Breast epithelium (tissue), 4 donors: ENCODE measurements around the gene KRT78. TPM values are rescaled to one million over a fixed set of nuclear protein-coding genes. Genes with fewer than 3 reads are reported as not detected.

Experiments
- DNase-seq, 2 donors: peaks; one replicate each; pipeline ENCODE4 v3.0.0-alpha.2; 2019; ENCODE audit warnings: low spot score in 2 of 2
- H3K27ac ChIP-seq, 2 donors: fragments of 200-600 bp; sonication (generic) in 1 of 2; one replicate each; pipeline ENCODE4 v1.5.1; 2016 to 2019; ENCODE audit warnings: mild to moderate bottlenecking in 1 of 2
- H3K27me3 ChIP-seq, 2 donors: fragments of 200-600 bp; sonication (generic) in 1 of 2; one replicate each; pipeline versions ENCODE4 v1.5.1 to v1.6.0; 2017 to 2019; ENCODE audit warnings: control low read depth in 1 of 2, mild to moderate bottlenecking in 1 of 2
- H3K36me3 ChIP-seq: fragments of 200-600 bp; one replicate; pipeline ENCODE4 v1.5.1; 2019
- H3K4me1 ChIP-seq, 2 donors: fragments of 200-600 bp; sonication (generic); one replicate each; pipeline ENCODE4 v1.5.1; 2016 to 2019; ENCODE audit warnings: control low read depth in 1 of 2
- H3K4me3 ChIP-seq, 3 donors: fragments of 200-600 bp; sonication (generic); 1 replicate in 2 of 3; 2 replicates in 1 of 3; pipeline ENCODE4 v1.5.1; 2016 to 2019; ENCODE audit warnings: mild to moderate bottlenecking in 3 of 3, moderate library complexity in 2 of 3
- H3K9me3 ChIP-seq, 2 donors: fragments of 200-600 bp; sonication (generic) in 1 of 2; one replicate each; pipeline ENCODE4 v1.5.1; 2016 to 2019; ENCODE audit warnings: control low read depth in 1 of 2
- CTCF ChIP-seq, 3 donors: fragments of 450-650 bp; IDR thresholded peaks; one replicate each; pipeline ENCODE4 v1.5.1; 2016 to 2017; ENCODE audit warnings: antibody characterized with exemption in 3 of 3, mild to moderate bottlenecking in 3 of 3, moderate library complexity in 3 of 3
- POLR2A ChIP-seq: fragments of 450-650 bp; IDR thresholded peaks from one replicate; pipeline ENCODE4 v1.6.1; 2016; ENCODE audit warnings: antibody characterized with exemption, mild to moderate bottlenecking, moderate library complexity
- POLR2AphosphoS5 ChIP-seq, 3 donors: sonication (generic); formaldehyde crosslinking; IDR thresholded peaks; one replicate each; pipeline ENCODE4 v1.6.1; 2017; ENCODE audit warnings: antibody characterized with exemption in 3 of 3
- intact Hi-C: fragments of 100-400 bp; cut with DNase I; formaldehyde crosslinking; loops from one replicate; pipeline ENCODE4 v1.15.1; 2023; ENCODE audit warnings: low total_unique reads
- total RNA-seq, 3 donors: library from RNA; depleted of rRNA; stranded (reverse); fragments of >200 nt; gene quantifications; one replicate each; pipeline ENCODE4 v1.1.0, GENCODE V29; 2016

The KRT78 gene
- total RNA-seq, 3 donors from 2014 or later = 2.0 TPM; not detected in 2

DNA sequence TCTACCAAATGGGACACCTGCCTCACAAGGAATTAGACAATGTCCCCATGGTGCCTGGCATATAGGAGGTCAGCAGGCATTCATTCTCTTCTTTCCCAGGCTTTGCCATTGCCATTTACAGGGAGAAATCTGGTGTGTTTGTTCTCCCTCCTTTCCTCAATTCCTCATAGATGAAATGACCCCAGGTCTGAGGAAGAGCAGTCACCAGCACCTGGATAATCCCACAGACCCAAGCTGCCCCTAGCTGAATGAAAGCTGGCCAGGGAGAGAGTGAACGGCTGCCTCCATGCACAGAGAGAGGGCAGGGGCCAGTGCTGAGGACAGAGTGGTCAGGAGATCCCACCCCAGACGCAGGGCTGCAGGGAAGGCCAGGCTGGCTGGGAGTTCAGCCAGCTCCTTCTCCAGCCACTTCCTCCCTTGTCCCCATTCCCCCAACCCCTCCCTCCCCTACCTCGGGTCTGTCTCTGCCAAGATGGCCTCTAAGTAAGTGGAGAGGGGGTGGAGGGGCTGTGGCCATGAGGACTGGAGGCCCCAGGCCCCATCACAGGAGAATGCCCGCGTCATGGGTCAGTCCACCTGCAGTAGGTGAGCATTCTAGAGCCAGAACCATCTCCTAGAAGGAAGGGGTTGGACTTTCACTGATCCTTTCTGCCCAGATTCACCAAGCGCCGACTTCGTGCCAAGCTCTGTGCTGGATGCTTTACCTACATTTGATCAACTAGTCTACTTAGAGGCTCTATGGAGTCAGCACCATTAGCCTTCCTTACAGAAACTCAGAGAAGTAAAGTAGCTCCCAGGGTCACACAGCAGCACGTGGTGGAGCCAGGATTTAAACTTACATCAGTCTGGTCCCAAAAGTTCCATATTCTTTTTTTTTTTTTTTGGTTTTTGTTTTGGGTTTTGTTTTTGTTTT is 32.9 kb downstream of the KRT78 start:
- TF ChIP-seq CTCF (IDR thresholded peaks at IDR 0.05) (no peak), POLR2AphosphoS5 (IDR thresholded peaks at IDR 0.05) (no peak), POLR2A (no peak)
- Histone ChIP-seq H3K4me1 (no peaks in the 10 kb centered on the region), H3K27ac (no peak overlapping the region), H3K4me3 (no peak overlapping the region), H3K9me3 (no peaks in the 10 kb centered on the region), H3K36me3 (no peaks in the 10 kb centered on the region), H3K27me3 (peaks cover 0 to 4% of the 10 kb centered on the region in 2 donors)
- no peak for DNase-seq
- intact Hi-C loops = no loop called here

GRCh38 chr12:52815161-52815560 is 33.6 kb downstream of the KRT78 start:
- intact Hi-C loops = no loop called here
- TF ChIP-seq CTCF (IDR thresholded peaks at IDR 0.05) (no peak), POLR2A (no peak), POLR2AphosphoS5 (IDR thresholded peaks at IDR 0.05) (no peak)
- Histone ChIP-seq H3K4me3 (no peak overlapping the region), H3K4me1 (no peaks in the 10 kb centered on the region), H3K27me3 (peaks cover 0 to 4% of the 10 kb centered on the region in 2 donors), H3K9me3 (no peaks in the 10 kb centered on the region), H3K36me3 (no peaks in the 10 kb centered on the region), H3K27ac (no peak overlapping the region)
- no peak for DNase-seq

GRCh38 chr12:52814710-52815155 is 34.1 kb downstream of the KRT78 start:
- TF ChIP-seq POLR2A (no peak), POLR2AphosphoS5 (IDR thresholded peaks at IDR 0.05) (no peak), CTCF (IDR thresholded peaks at IDR 0.05) (no peak)

GRCh38 chr12:52813885-52814709 is 34.7 kb downstream of the KRT78 start, which contains the start of gene KRT4:
Gene KRT4 (minus strand): TSS chr12:52814116. CDS start chr12:52814058, 58 bp downstream.
- Histone ChIP-seq H3K4me1 (no peaks in the 10 kb centered on the region), H3K9me3 (no peaks in the 10 kb centered on the region), H3K36me3 (no peaks in the 10 kb centered on the region), H3K27me3 (peaks cover 0 to 4% of the 10 kb centered on the region in 2 donors), H3K27ac (no peak within 1 kb of the TSS), H3K4me3 (no peak within 1 kb of the TSS)
- intact Hi-C loops = no loop called here
- TF ChIP-seq CTCF (IDR thresholded peaks at IDR 0.05) = no peak
- TF ChIP-seq POLR2AphosphoS5 (IDR thresholded peaks at IDR 0.05) = no peak
- no peak for TF ChIP-seq POLR2A
- DNase-seq = no peak

More at GRCh38 chr12:52814710-52815155, 34.1 kb downstream of the KRT78 start:
- Histone ChIP-seq H3K9me3 (no peaks in the 10 kb centered on the region), H3K27me3 (peaks cover 0 to 4% of the 10 kb centered on the region in 2 donors), H3K36me3 (no peaks in the 10 kb centered on the region), H3K27ac (no peak overlapping the region), H3K4me3 (no peak overlapping the region), H3K4me1 (no peaks in the 10 kb centered on the region)
- no peak for DNase-seq
- intact Hi-C loops = no loop called here
